Measurements from ENCODE around the gene SBK2. TPM values are rescaled to one million over a fixed set of nuclear protein-coding genes. Genes with fewer than 3 reads are reported as not detected.

The SBK2 gene
- total RNA-seq, 2 experiments from 2014 or later: not detected

- peaks cover 13% of the 10 kb centered on the region for H3K4me1 ChIP-seq (ENCODE audit: insufficient read depth, low read length)
- Mint-ChIP-seq H3K4me3 (peak overlapping the region; percentile 89), H3K27me3 (peaks cover 7% of the 10 kb centered on the region), H3K4me1 (ENCODE audit: low read depth) (peaks cover 12% of the 10 kb centered on the region), H3K9me3 (no peaks in the 10 kb centered on the region), H3K36me3 (ENCODE audit: low read depth) (no peaks in the 10 kb centered on the region), H3K27ac (peak overlapping the region; percentile 76)
- no peaks in the 10 kb centered on the region for H3K9me3 ChIP-seq (ENCODE audit: control insufficient read depth in 1 of 2, insufficient read depth in 1 of 2, low read length in 2 of 2)
- H3K4me3 ChIP-seq (ENCODE audit: low read length): peak overlapping the region; percentile 64
- TF ChIP-seq CTCF (IDR thresholded peaks at IDR 0.05): peak; percentile 98
- peak; percentile 82 to 96 (median 91) for DNase-seq
- ChIA-PET CTCF (interaction anchor here (0.6 to 2.1 kb wide), 41 partner anchors 9 to 851 kb away, joined by 3 to 31 read pairs (median 4); partner anchors contain the start of genes FIZ1, ISOC2, NAT14 and PPP6R1), POLR2A (interaction anchor here (0.6 to 1.4 kb wide), 16 partner anchors 15 to 363 kb away, joined by 3 to 17 read pairs (median 4); partner anchors contain the start of genes ISOC2, KMT5C, NAT14 and UBE2S)
- no peaks in the 10 kb centered on the region for H3K36me3 ChIP-seq (ENCODE audit: insufficient read depth, low read length)
- intact Hi-C loops (cut with DNase I, micrococcal nuclease): loop anchor here (1.0 to 10.0 kb wide), 7 partner anchors 35 to 849 kb away; no protein-coding TSS in a partner anchor
- ATAC-seq (ENCODE audit: poor library complexity): peak; percentile 92
- H3K27ac ChIP-seq (ENCODE audit: low read depth in 1 of 2, low read length in 2 of 2): peak overlapping the region in 1 of 2 donors; percentile 44
- H3K27me3 ChIP-seq (ENCODE audit: control insufficient read depth in 1 of 2, insufficient read depth in 2 of 2, low read length in 2 of 2): no peaks in the 10 kb centered on the region
Measured at GRCh38 chr19:55503502-55504251, 33.3 kb downstream of the SBK2 start.

- Histone ChIP-seq H3K9me3 (ENCODE audit: control insufficient read depth in 1 of 2, insufficient read depth in 1 of 2, low read length in 2 of 2) (no peaks in the 10 kb centered on the region), H3K36me3 (ENCODE audit: insufficient read depth, low read length) (no peaks in the 10 kb centered on the region), H3K4me1 (ENCODE audit: insufficient read depth, low read length) (peaks cover 13% of the 10 kb centered on the region), H3K27ac (ENCODE audit: low read depth in 1 of 2, low read length in 2 of 2) (no peak overlapping the region), H3K27me3 (ENCODE audit: control insufficient read depth in 1 of 2, insufficient read depth in 2 of 2, low read length in 2 of 2) (no peaks in the 10 kb centered on the region), H3K4me3 (ENCODE audit: low read length) (peak overlapping the region; percentile 64)
- Mint-ChIP-seq H3K4me3 (peak overlapping the region; percentile 89), H3K4me1 (ENCODE audit: low read depth) (peaks cover 12% of the 10 kb centered on the region), H3K9me3 (no peaks in the 10 kb centered on the region), H3K27me3 (peaks cover 6% of the 10 kb centered on the region), H3K36me3 (ENCODE audit: low read depth) (no peaks in the 10 kb centered on the region), H3K27ac (peak overlapping the region; percentile 76)
- ATAC-seq (ENCODE audit: poor library complexity) (no peak), DNase-seq (peak in 3 of 14 experiments; percentile 6 to 44 (median 43))
- intact Hi-C loops (cut with DNase I, micrococcal nuclease): loop anchor here (5.0 to 10.0 kb wide), 4 partner anchors 198 to 848 kb away; no protein-coding TSS in a partner anchor
- TF ChIP-seq CTCF (IDR thresholded peaks at IDR 0.05): no peak
- ChIA-PET CTCF (interaction anchor here (0.8 to 1.9 kb wide), 14 partner anchors 8 to 415 kb away, joined by 3 to 31 read pairs (median 7); partner anchors contain the start of genes ISOC2, PPP6R1, ZNF628 and ZNF784), POLR2A (interaction anchor here (0.6 to 1.4 kb wide), 12 partner anchors 14 to 362 kb away, joined by 3 to 17 read pairs (median 4); partner anchors contain the start of genes ISOC2, NAT14, UBE2S and ZNF628)
Measured at GRCh38 chr19:55503157-55503501, 33.8 kb downstream of the SBK2 start.

GRCh38 chr19:55502197-55502952, 34.6 kb downstream of the SBK2 start:
- no peak overlapping the region for H3K27ac Mint-ChIP-seq
- Histone ChIP-seq H3K4me1 (ENCODE audit: insufficient read depth, low read length) (peaks cover 13% of the 10 kb centered on the region), H3K27me3 (ENCODE audit: control insufficient read depth in 1 of 2, insufficient read depth in 2 of 2, low read length in 2 of 2) (no peaks in the 10 kb centered on the region), H3K27ac (ENCODE audit: low read depth in 1 of 2, low read length in 2 of 2) (no peak overlapping the region), H3K36me3 (ENCODE audit: insufficient read depth, low read length) (no peaks in the 10 kb centered on the region), H3K9me3 (ENCODE audit: control insufficient read depth in 1 of 2, insufficient read depth in 1 of 2, low read length in 2 of 2) (no peaks in the 10 kb centered on the region), H3K4me3 (ENCODE audit: low read length) (no peak overlapping the region)
- peaks cover 12% of the 10 kb centered on the region for H3K4me1 Mint-ChIP-seq (ENCODE audit: low read depth)
- no peak for DNase-seq
- TF ChIP-seq CTCF (IDR thresholded peaks at IDR 0.05): no peak
- no peak overlapping the region for H3K4me3 Mint-ChIP-seq
- intact Hi-C loops (cut with DNase I, micrococcal nuclease): loop anchor here (5.0 to 10.0 kb wide), 4 partner anchors 198 to 848 kb away; no protein-coding TSS in a partner anchor
- CTCF ChIA-PET: no interaction called here
- ATAC-seq (ENCODE audit: poor library complexity): no peak
- POLR2A ChIA-PET: no interaction called here
- H3K27me3 Mint-ChIP-seq: no peaks in the 10 kb centered on the region
- H3K36me3 Mint-ChIP-seq (ENCODE audit: low read depth): no peaks in the 10 kb centered on the region
- no peaks in the 10 kb centered on the region for H3K9me3 Mint-ChIP-seq

All from CD4-positive, alpha-beta T cell (primary cell).